ENCODE measurements around the gene LRCH1. TPM values are rescaled to one million over a fixed set of nuclear protein-coding genes. Genes with fewer than 3 reads are reported as not detected.

LRCH1 gene
- total and polyA plus RNA-seq, 5 donors from 2014 or later: 2.6 to 23.5 (median 3.4) TPM

- Histone ChIP-seq H3K36me3 (ENCODE audit: control insufficient read depth, insufficient read depth, low read length) (no peaks in the 10 kb centered on the region), H3K9me3 (ENCODE audit: control insufficient read depth in 2 of 2, low read length in 2 of 2) (no peaks in the 10 kb centered on the region), H3K4me3 (ENCODE audit: low read depth, low read length) (no peak overlapping the region), H3K27me3 (ENCODE audit: control insufficient read depth, insufficient read depth, low read length) (no peaks in the 10 kb centered on the region), H3K27ac (ENCODE audit: insufficient read depth, low read length, poor library complexity, severe bottlenecking) (no peak overlapping the region), H3K4me1 (ENCODE audit: control insufficient read depth, insufficient read depth, low read length, poor library complexity, severe bottlenecking) (peaks cover 35% of the 10 kb centered on the region)
- H3K4me1 Mint-ChIP-seq: peaks cover 30 to 56% (median 42%) of the 10 kb centered on the region in 4 donors
- peak overlapping the region in 2 of 3 donors; percentile 27 to 91 for H3K27ac Mint-ChIP-seq
- peaks cover 7% of the 10 kb centered on the region for H3K27me3 Mint-ChIP-seq
- no peak for DNase-seq
- ATAC-seq (ENCODE audit: low read depth in 2 of 2): no peak
- no peaks in the 10 kb centered on the region for H3K9me3 Mint-ChIP-seq
- no peaks in the 10 kb centered on the region for H3K36me3 Mint-ChIP-seq
- peak overlapping the region in 3 of 4 donors; percentile 62 to 97 (median 95) for H3K4me3 Mint-ChIP-seq
Measured at GRCh38 chr13:46556418-46556779, 3.4 kb downstream of the LRCH1 start.

GRCh38 chr13:46559272-46559805 is 6.4 kb downstream of the LRCH1 start:
- no peaks in the 10 kb centered on the region for H3K36me3 Mint-ChIP-seq
- no peak overlapping the region for H3K4me3 Mint-ChIP-seq
- Histone ChIP-seq H3K27ac (ENCODE audit: insufficient read depth, low read length, poor library complexity, severe bottlenecking) (no peak overlapping the region), H3K4me1 (ENCODE audit: control insufficient read depth, insufficient read depth, low read length, poor library complexity, severe bottlenecking) (peaks cover 18% of the 10 kb centered on the region), H3K36me3 (ENCODE audit: control insufficient read depth, insufficient read depth, low read length) (no peaks in the 10 kb centered on the region), H3K27me3 (ENCODE audit: control insufficient read depth, insufficient read depth, low read length) (no peaks in the 10 kb centered on the region), H3K4me3 (ENCODE audit: low read depth, low read length) (no peak overlapping the region), H3K9me3 (ENCODE audit: control insufficient read depth in 2 of 2, low read length in 2 of 2) (no peaks in the 10 kb centered on the region)
- no peak for DNase-seq
- peak overlapping the region in 1 of 3 donors; percentile 16 for H3K27ac Mint-ChIP-seq
- no peaks in the 10 kb centered on the region for H3K27me3 Mint-ChIP-seq
- peaks cover 26 to 45% (median 36%) of the 10 kb centered on the region in 4 donors for H3K4me1 Mint-ChIP-seq
- H3K9me3 Mint-ChIP-seq: no peaks in the 10 kb centered on the region
- ATAC-seq (ENCODE audit: low read depth in 2 of 2): no peak

GRCh38 chr13:46560778-46561177 is 7.8 kb downstream of the LRCH1 start:
- DNase-seq: no peak
- H3K9me3 Mint-ChIP-seq: no peaks in the 10 kb centered on the region
- no peaks in the 10 kb centered on the region for H3K36me3 Mint-ChIP-seq
- no peak overlapping the region for H3K27ac Mint-ChIP-seq
- no peak for ATAC-seq (ENCODE audit: low read depth in 2 of 2)
- no peak overlapping the region for H3K4me3 Mint-ChIP-seq
- Histone ChIP-seq H3K4me3 (ENCODE audit: low read depth, low read length) (no peak overlapping the region), H3K27me3 (ENCODE audit: control insufficient read depth, insufficient read depth, low read length) (no peaks in the 10 kb centered on the region), H3K36me3 (ENCODE audit: control insufficient read depth, insufficient read depth, low read length) (no peaks in the 10 kb centered on the region), H3K4me1 (ENCODE audit: control insufficient read depth, insufficient read depth, low read length, poor library complexity, severe bottlenecking) (peaks cover 4% of the 10 kb centered on the region), H3K9me3 (ENCODE audit: control insufficient read depth in 2 of 2, low read length in 2 of 2) (no peaks in the 10 kb centered on the region), H3K27ac (ENCODE audit: insufficient read depth, low read length, poor library complexity, severe bottlenecking) (no peak overlapping the region)
- no peaks in the 10 kb centered on the region for H3K27me3 Mint-ChIP-seq
- H3K4me1 Mint-ChIP-seq: peaks cover 16 to 41% (median 26%) of the 10 kb centered on the region in 4 donors

GRCh38 chr13:46561286-46561685 is 8.3 kb downstream of the LRCH1 start:
- Histone ChIP-seq H3K27ac (ENCODE audit: insufficient read depth, low read length, poor library complexity, severe bottlenecking) (no peak overlapping the region), H3K9me3 (ENCODE audit: control insufficient read depth in 2 of 2, low read length in 2 of 2) (no peaks in the 10 kb centered on the region), H3K36me3 (ENCODE audit: control insufficient read depth, insufficient read depth, low read length) (no peaks in the 10 kb centered on the region), H3K4me1 (ENCODE audit: control insufficient read depth, insufficient read depth, low read length, poor library complexity, severe bottlenecking) (no peaks in the 10 kb centered on the region), H3K27me3 (ENCODE audit: control insufficient read depth, insufficient read depth, low read length) (no peaks in the 10 kb centered on the region), H3K4me3 (ENCODE audit: low read depth, low read length) (no peak overlapping the region)
- Mint-ChIP-seq H3K9me3 (no peaks in the 10 kb centered on the region), H3K27me3 (no peaks in the 10 kb centered on the region), H3K4me3 (no peak overlapping the region), H3K4me1 (peaks cover 14 to 41% (median 25%) of the 10 kb centered on the region in 4 donors), H3K36me3 (no peaks in the 10 kb centered on the region), H3K27ac (no peak overlapping the region)
- no peak for ATAC-seq (ENCODE audit: low read depth in 2 of 2)
- DNase-seq: no peak

- Histone ChIP-seq H3K27me3 (ENCODE audit: control insufficient read depth, insufficient read depth, low read length) (no peaks in the 10 kb centered on the region), H3K4me3 (ENCODE audit: low read depth, low read length) (no peak overlapping the region), H3K36me3 (ENCODE audit: control insufficient read depth, insufficient read depth, low read length) (no peaks in the 10 kb centered on the region), H3K27ac (ENCODE audit: insufficient read depth, low read length, poor library complexity, severe bottlenecking) (no peak overlapping the region), H3K4me1 (ENCODE audit: control insufficient read depth, insufficient read depth, low read length, poor library complexity, severe bottlenecking) (no peaks in the 10 kb centered on the region), H3K9me3 (ENCODE audit: control insufficient read depth in 2 of 2, low read length in 2 of 2) (no peaks in the 10 kb centered on the region)
- no peaks in the 10 kb centered on the region for H3K36me3 Mint-ChIP-seq
- H3K9me3 Mint-ChIP-seq: no peaks in the 10 kb centered on the region
- no peaks in the 10 kb centered on the region for H3K27me3 Mint-ChIP-seq
- DNase-seq (no peak), ATAC-seq (ENCODE audit: low read depth in 2 of 2) (no peak)
- H3K4me1 Mint-ChIP-seq: peaks cover 13 to 41% (median 23%) of the 10 kb centered on the region in 4 donors
- H3K4me3 Mint-ChIP-seq: no peak overlapping the region
- H3K27ac Mint-ChIP-seq: no peak overlapping the region
Measured at GRCh38 chr13:46561691-46562090, 8.7 kb downstream of the LRCH1 start.

- no peak overlapping the region for H3K27ac ChIP-seq (ENCODE audit: insufficient read depth, low read length, poor library complexity, severe bottlenecking)
- Mint-ChIP-seq H3K27ac (no peak overlapping the region), H3K9me3 (no peaks in the 10 kb centered on the region), H3K4me1 (peaks cover 9 to 38% (median 19%) of the 10 kb centered on the region in 4 donors), H3K27me3 (no peaks in the 10 kb centered on the region), H3K36me3 (no peaks in the 10 kb centered on the region), H3K4me3 (no peak overlapping the region)
- no peaks in the 10 kb centered on the region for H3K27me3 ChIP-seq (ENCODE audit: control insufficient read depth, insufficient read depth, low read length)
- no peak for DNase-seq
- no peaks in the 10 kb centered on the region for H3K9me3 ChIP-seq (ENCODE audit: control insufficient read depth in 2 of 2, low read length in 2 of 2)
- no peak for ATAC-seq (ENCODE audit: low read depth in 2 of 2)
- no peaks in the 10 kb centered on the region for H3K36me3 ChIP-seq (ENCODE audit: control insufficient read depth, insufficient read depth, low read length)
- no peaks in the 10 kb centered on the region for H3K4me1 ChIP-seq (ENCODE audit: control insufficient read depth, insufficient read depth, low read length, poor library complexity, severe bottlenecking)
- H3K4me3 ChIP-seq (ENCODE audit: low read depth, low read length): no peak overlapping the region
Measured at GRCh38 chr13:46562152-46562551, 9.2 kb downstream of the LRCH1 start.

- H3K4me3 ChIP-seq (ENCODE audit: low read depth, low read length): no peak overlapping the region
- H3K9me3 ChIP-seq (ENCODE audit: control insufficient read depth in 2 of 2, low read length in 2 of 2): no peaks in the 10 kb centered on the region
- no peaks in the 10 kb centered on the region for H3K9me3 Mint-ChIP-seq
- H3K27ac ChIP-seq (ENCODE audit: insufficient read depth, low read length, poor library complexity, severe bottlenecking): no peak overlapping the region
- H3K36me3 ChIP-seq (ENCODE audit: control insufficient read depth, insufficient read depth, low read length): no peaks in the 10 kb centered on the region
- H3K27ac Mint-ChIP-seq: no peak overlapping the region
- peaks cover 8 to 38% (median 21%) of the 10 kb centered on the region in 4 donors for H3K4me1 Mint-ChIP-seq
- H3K27me3 Mint-ChIP-seq: no peaks in the 10 kb centered on the region
- H3K27me3 ChIP-seq (ENCODE audit: control insufficient read depth, insufficient read depth, low read length): no peaks in the 10 kb centered on the region
- no peaks in the 10 kb centered on the region for H3K36me3 Mint-ChIP-seq
- DNase-seq (no peak), ATAC-seq (ENCODE audit: low read depth in 2 of 2) (no peak)
- H3K4me3 Mint-ChIP-seq: no peak overlapping the region
- H3K4me1 ChIP-seq (ENCODE audit: control insufficient read depth, insufficient read depth, low read length, poor library complexity, severe bottlenecking): no peaks in the 10 kb centered on the region
Measured at GRCh38 chr13:46562581-46562980, 9.6 kb downstream of the LRCH1 start.

Data from CD4-positive, CD25-positive, alpha-beta regulatory T cell (primary cell).